Activated naive CD8-positive, alpha-beta T cell treated with anti-CD3 and anti-CD28 coated beads for 36 hours (primary cell): ENCODE measurements around the gene IFT81. TPM values are rescaled to one million over a fixed set of nuclear protein-coding genes. Genes with fewer than 3 reads are reported as not detected.

Experiments used
- DNase-seq: peaks from one replicate; pipeline ENCODE4 v3.0.0; 2021
- H3K27ac Mint-ChIP-seq: one replicate; pipeline ENCODE4 v1.8.0; 2022; ENCODE audit warnings: mild to moderate bottlenecking, moderate library complexity, mixed read lengths
- H3K27me3 Mint-ChIP-seq: one replicate; pipeline ENCODE4 v1.8.0; 2022; ENCODE audit warnings: mild to moderate bottlenecking, mixed read lengths
- H3K36me3 Mint-ChIP-seq: one replicate; pipeline ENCODE4 v1.8.0; 2021; ENCODE audit warnings: mild to moderate bottlenecking, mixed read lengths
- H3K4me1 Mint-ChIP-seq: one replicate; pipeline ENCODE4 v1.8.0; 2021; ENCODE audit warnings: mixed read lengths
- H3K4me3 Mint-ChIP-seq: one replicate; pipeline ENCODE4 v1.8.0; 2022; ENCODE audit warnings: mild to moderate bottlenecking, moderate library complexity, mixed read lengths
- H3K9me3 Mint-ChIP-seq: one replicate; pipeline ENCODE4 v1.8.0; 2022; ENCODE audit warnings: mixed read lengths
- total RNA-seq, 2 experiments: library from RNA; stranded (reverse); gene quantifications; one replicate each; pipeline ENCODE4 v1.2.3, GENCODE V29; 2021

The IFT81 gene
- total RNA-seq, 2 experiments from 2014 or later, result 3.1 to 3.4 TPM

- H3K9me3 Mint-ChIP-seq, result no peaks in the 10 kb centered on the region
- no peaks in the 10 kb centered on the region for H3K4me1 Mint-ChIP-seq
- no peak overlapping the region for H3K4me3 Mint-ChIP-seq
- peaks cover 3% of the 10 kb centered on the region for H3K27me3 Mint-ChIP-seq
- H3K36me3 Mint-ChIP-seq, result no peaks in the 10 kb centered on the region
- no peak for DNase-seq
- no peak overlapping the region for H3K27ac Mint-ChIP-seq
These were observed 105.3 kb downstream of the IFT81 start for GRCh38 chr12:110229409-110229808.

GRCh38 chr12:110230655-110231054 is 106.5 kb downstream of the IFT81 start:
- H3K36me3 Mint-ChIP-seq, result no peaks in the 10 kb centered on the region
- no peak overlapping the region for H3K27ac Mint-ChIP-seq
- H3K27me3 Mint-ChIP-seq, result peaks cover 3% of the 10 kb centered on the region
- no peak for DNase-seq
- H3K9me3 Mint-ChIP-seq, result no peaks in the 10 kb centered on the region
- no peak overlapping the region for H3K4me3 Mint-ChIP-seq
- no peaks in the 10 kb centered on the region for H3K4me1 Mint-ChIP-seq

- DNase-seq, result no peak
- no peaks in the 10 kb centered on the region for H3K9me3 Mint-ChIP-seq
- H3K4me1 Mint-ChIP-seq, result no peaks in the 10 kb centered on the region
- no peak overlapping the region for H3K4me3 Mint-ChIP-seq
- H3K27me3 Mint-ChIP-seq, result no peaks in the 10 kb centered on the region
- peaks cover 2% of the 10 kb centered on the region for H3K36me3 Mint-ChIP-seq
- H3K27ac Mint-ChIP-seq, result no peak overlapping the region
These were observed 109.2 kb downstream of the IFT81 start for GRCh38 chr12:110233212-110233903.

- DNase-seq, result no peak
- H3K4me1 Mint-ChIP-seq, result no peaks in the 10 kb centered on the region
- H3K4me3 Mint-ChIP-seq, result no peak overlapping the region
These were observed 110.2 kb downstream of the IFT81 start for GRCh38 chr12:110234331-110234751.

GRCh38 chr12:110234755-110235154 is 110.6 kb downstream of the IFT81 start:
- Mint-ChIP-seq H3K4me3 (no peak overlapping the region), H3K27me3 (no peaks in the 10 kb centered on the region), H3K27ac (no peak overlapping the region), H3K36me3 (peaks cover 2% of the 10 kb centered on the region), H3K9me3 (no peaks in the 10 kb centered on the region), H3K4me1 (no peaks in the 10 kb centered on the region)
- no peak for DNase-seq

More at GRCh38 chr12:110234331-110234751, 110.2 kb downstream of the IFT81 start:
- no peak overlapping the region for H3K27ac Mint-ChIP-seq
- H3K9me3 Mint-ChIP-seq, result no peaks in the 10 kb centered on the region
- H3K27me3 Mint-ChIP-seq, result no peaks in the 10 kb centered on the region
- H3K36me3 Mint-ChIP-seq, result peaks cover 2% of the 10 kb centered on the region

GRCh38 chr12:110235383-110235782 is 111.2 kb downstream of the IFT81 start:
- no peaks in the 10 kb centered on the region for H3K27me3 Mint-ChIP-seq
- H3K4me1 Mint-ChIP-seq, result no peaks in the 10 kb centered on the region
- no peak for DNase-seq
- no peak overlapping the region for H3K4me3 Mint-ChIP-seq
- no peak overlapping the region for H3K27ac Mint-ChIP-seq
- H3K36me3 Mint-ChIP-seq, result peaks cover 2% of the 10 kb centered on the region
- no peaks in the 10 kb centered on the region for H3K9me3 Mint-ChIP-seq

GRCh38 chr12:110243227-110243626 is 119.1 kb downstream of the IFT81 start:
- Mint-ChIP-seq H3K27me3 (no peaks in the 10 kb centered on the region), H3K4me3 (no peak overlapping the region), H3K36me3 (no peaks in the 10 kb centered on the region), H3K27ac (no peak overlapping the region), H3K4me1 (no peaks in the 10 kb centered on the region), H3K9me3 (no peaks in the 10 kb centered on the region)
- DNase-seq, result no peak

GRCh38 chr12:110244372-110244771 is 120.2 kb downstream of the IFT81 start:
- H3K4me1 Mint-ChIP-seq, result no peaks in the 10 kb centered on the region

GRCh38 chr12:110244829-110245228 is 120.7 kb downstream of the IFT81 start:
- Mint-ChIP-seq H3K9me3 (no peaks in the 10 kb centered on the region), H3K36me3 (no peaks in the 10 kb centered on the region), H3K4me1 (no peaks in the 10 kb centered on the region), H3K27me3 (no peaks in the 10 kb centered on the region), H3K27ac (no peak overlapping the region), H3K4me3 (no peak overlapping the region)
- DNase-seq, result no peak

More at GRCh38 chr12:110244372-110244771, 120.2 kb downstream of the IFT81 start:
- Mint-ChIP-seq H3K4me3 (no peak overlapping the region), H3K9me3 (no peaks in the 10 kb centered on the region), H3K36me3 (no peaks in the 10 kb centered on the region), H3K27me3 (no peaks in the 10 kb centered on the region), H3K27ac (no peak overlapping the region)
- DNase-seq, result no peak

- Mint-ChIP-seq H3K27ac (no peak overlapping the region), H3K9me3 (no peaks in the 10 kb centered on the region), H3K4me3 (no peak overlapping the region), H3K27me3 (no peaks in the 10 kb centered on the region), H3K36me3 (no peaks in the 10 kb centered on the region), H3K4me1 (no peaks in the 10 kb centered on the region)
- DNase-seq, result peak; percentile 43
These were observed 121.2 kb downstream of the IFT81 start for GRCh38 chr12:110245369-110245772.

- Mint-ChIP-seq H3K4me1 (no peaks in the 10 kb centered on the region), H3K27ac (no peak overlapping the region), H3K9me3 (no peaks in the 10 kb centered on the region), H3K4me3 (no peak overlapping the region), H3K36me3 (no peaks in the 10 kb centered on the region), H3K27me3 (no peaks in the 10 kb centered on the region)
- DNase-seq, result no peak
These were observed 122.6 kb downstream of the IFT81 start for GRCh38 chr12:110246636-110247339.

- H3K4me3 Mint-ChIP-seq, result no peak overlapping the region
- no peak for DNase-seq
- no peaks in the 10 kb centered on the region for H3K36me3 Mint-ChIP-seq
- no peaks in the 10 kb centered on the region for H3K9me3 Mint-ChIP-seq
- no peaks in the 10 kb centered on the region for H3K27me3 Mint-ChIP-seq
- H3K27ac Mint-ChIP-seq, result no peak overlapping the region
- no peaks in the 10 kb centered on the region for H3K4me1 Mint-ChIP-seq
These were observed 123.4 kb downstream of the IFT81 start for GRCh38 chr12:110247340-110248095.

- H3K27me3 Mint-ChIP-seq, result no peaks in the 10 kb centered on the region
- H3K27ac Mint-ChIP-seq, result no peak overlapping the region
- no peak for DNase-seq
- H3K4me3 Mint-ChIP-seq, result no peak overlapping the region
- H3K4me1 Mint-ChIP-seq, result no peaks in the 10 kb centered on the region
- no peaks in the 10 kb centered on the region for H3K9me3 Mint-ChIP-seq
- H3K36me3 Mint-ChIP-seq, result no peaks in the 10 kb centered on the region
These were observed 123.9 kb downstream of the IFT81 start for GRCh38 chr12:110248096-110248447.

GRCh38 chr12:110249105-110249504 is 124.9 kb downstream of the IFT81 start:
- no peak overlapping the region for H3K4me3 Mint-ChIP-seq
- H3K27ac Mint-ChIP-seq, result no peak overlapping the region
- H3K27me3 Mint-ChIP-seq, result no peaks in the 10 kb centered on the region
- no peaks in the 10 kb centered on the region for H3K9me3 Mint-ChIP-seq
- no peaks in the 10 kb centered on the region for H3K4me1 Mint-ChIP-seq
- no peak for DNase-seq
- no peaks in the 10 kb centered on the region for H3K36me3 Mint-ChIP-seq

GRCh38 chr12:110249716-110250225 is 125.6 kb downstream of the IFT81 start:
- Mint-ChIP-seq H3K4me3 (no peak overlapping the region), H3K36me3 (no peaks in the 10 kb centered on the region)
- no peak for DNase-seq

More at GRCh38 chr12:110249716-110250225, 125.6 kb downstream of the IFT81 start:
- no peak overlapping the region for H3K27ac Mint-ChIP-seq
- no peaks in the 10 kb centered on the region for H3K9me3 Mint-ChIP-seq
- no peaks in the 10 kb centered on the region for H3K27me3 Mint-ChIP-seq
- H3K4me1 Mint-ChIP-seq, result no peaks in the 10 kb centered on the region
